ENCODE results near the gene BCAS4.

DNA sequence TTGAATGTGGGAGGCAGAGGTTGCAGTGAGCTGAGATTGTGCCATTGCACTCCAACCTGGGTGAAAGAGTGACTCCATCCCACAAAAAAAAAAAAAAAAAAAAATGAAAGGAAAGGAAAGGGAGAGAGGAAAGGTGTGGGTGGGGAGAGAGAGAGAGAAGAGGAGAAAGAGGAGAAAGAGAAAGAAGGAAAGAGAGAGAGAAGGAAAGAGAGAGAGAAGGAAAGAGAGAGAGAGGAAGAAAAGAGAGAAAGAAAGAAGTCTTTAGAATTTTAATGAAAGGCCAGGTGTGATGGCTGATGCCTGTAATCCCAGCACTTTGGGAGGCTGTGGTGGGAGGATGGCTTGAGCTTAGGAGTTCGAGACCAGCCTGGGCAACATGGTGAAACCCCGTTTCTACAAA, 7.7 kb upstream of the BCAS4 start:
- TF ChIP-seq EZH2 (IDR thresholded peaks at IDR 0.05; ENCODE audit: borderline replicate concordance, low read length), result no peak
- TF ChIP-seq, protein P1, sequence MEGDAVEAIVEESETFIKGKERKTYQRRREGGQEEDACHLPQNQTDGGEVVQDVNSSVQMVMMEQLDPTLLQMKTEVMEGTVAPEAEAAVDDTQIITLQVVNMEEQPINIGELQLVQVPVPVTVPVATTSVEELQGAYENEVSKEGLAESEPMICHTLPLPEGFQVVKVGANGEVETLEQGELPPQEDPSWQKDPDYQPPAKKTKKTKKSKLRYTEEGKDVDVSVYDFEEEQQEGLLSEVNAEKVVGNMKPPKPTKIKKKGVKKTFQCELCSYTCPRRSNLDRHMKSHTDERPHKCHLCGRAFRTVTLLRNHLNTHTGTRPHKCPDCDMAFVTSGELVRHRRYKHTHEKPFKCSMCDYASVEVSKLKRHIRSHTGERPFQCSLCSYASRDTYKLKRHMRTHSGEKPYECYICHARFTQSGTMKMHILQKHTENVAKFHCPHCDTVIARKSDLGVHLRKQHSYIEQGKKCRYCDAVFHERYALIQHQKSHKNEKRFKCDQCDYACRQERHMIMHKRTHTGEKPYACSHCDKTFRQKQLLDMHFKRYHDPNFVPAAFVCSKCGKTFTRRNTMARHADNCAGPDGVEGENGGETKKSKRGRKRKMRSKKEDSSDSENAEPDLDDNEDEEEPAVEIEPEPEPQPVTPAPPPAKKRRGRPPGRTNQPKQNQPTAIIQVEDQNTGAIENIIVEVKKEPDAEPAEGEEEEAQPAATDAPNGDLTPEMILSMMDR (IDR thresholded peaks at IDR 0.05; ENCODE audit: low read length), result no peak
